Measurements from ENCODE around the gene CSTB.

The CSTB gene

GRCh38 chr21:43800124-43800523 is 24.0 kb upstream of the CSTB start:
- H3K27me3 ChIP-seq (ENCODE audit: control insufficient read depth, insufficient read depth, low read length) = no peaks in the 10 kb centered on the region
- H3K4me3 ChIP-seq (ENCODE audit: low read depth, low read length) = no peak overlapping the region
- H3K36me3 ChIP-seq (ENCODE audit: control insufficient read depth, insufficient read depth, low read length) = peaks cover 96% of the 10 kb centered on the region
- H3K4me1 ChIP-seq (ENCODE audit: control insufficient read depth, insufficient read depth, low read length) = no peaks in the 10 kb centered on the region
- H3K27ac ChIP-seq (ENCODE audit: low read depth, low read length) = no peak overlapping the region
- no peaks in the 10 kb centered on the region for H3K9me3 ChIP-seq (ENCODE audit: control insufficient read depth, insufficient read depth, low read length)
- H3K9ac ChIP-seq (ENCODE audit: low read depth, low read length) = no peak overlapping the region

GRCh38 chr21:43799301-43799840 is 23.3 kb upstream of the CSTB start:
- H3K36me3 ChIP-seq (ENCODE audit: control insufficient read depth, insufficient read depth, low read length) = peaks cover 100% of the 10 kb centered on the region
- H3K4me1 ChIP-seq (ENCODE audit: control insufficient read depth, insufficient read depth, low read length) = no peaks in the 10 kb centered on the region
- H3K9me3 ChIP-seq (ENCODE audit: control insufficient read depth, insufficient read depth, low read length) = no peaks in the 10 kb centered on the region
- H3K27ac ChIP-seq (ENCODE audit: low read depth, low read length) = no peak overlapping the region
- H3K9ac ChIP-seq (ENCODE audit: low read depth, low read length) = no peak overlapping the region
- H3K27me3 ChIP-seq (ENCODE audit: control insufficient read depth, insufficient read depth, low read length) = no peaks in the 10 kb centered on the region
- no peak overlapping the region for H3K4me3 ChIP-seq (ENCODE audit: low read depth, low read length)

- no peaks in the 10 kb centered on the region for H3K27me3 ChIP-seq (ENCODE audit: control insufficient read depth, insufficient read depth, low read length)
- no peaks in the 10 kb centered on the region for H3K4me1 ChIP-seq (ENCODE audit: control insufficient read depth, insufficient read depth, low read length)
- H3K9me3 ChIP-seq (ENCODE audit: control insufficient read depth, insufficient read depth, low read length) = no peaks in the 10 kb centered on the region
- H3K27ac ChIP-seq (ENCODE audit: low read depth, low read length) = no peak overlapping the region
- H3K4me3 ChIP-seq (ENCODE audit: low read depth, low read length) = no peak overlapping the region
- no peak overlapping the region for H3K9ac ChIP-seq (ENCODE audit: low read depth, low read length)
- peaks cover 100% of the 10 kb centered on the region for H3K36me3 ChIP-seq (ENCODE audit: control insufficient read depth, insufficient read depth, low read length)
Measured at GRCh38 chr21:43797925-43798715, 22.0 kb upstream of the CSTB start.

GRCh38 chr21:43797415-43797814 is 21.3 kb upstream of the CSTB start:
- no peak overlapping the region for H3K27ac ChIP-seq (ENCODE audit: low read depth, low read length)
- no peaks in the 10 kb centered on the region for H3K27me3 ChIP-seq (ENCODE audit: control insufficient read depth, insufficient read depth, low read length)
- H3K4me3 ChIP-seq (ENCODE audit: low read depth, low read length) = no peak overlapping the region
- H3K9me3 ChIP-seq (ENCODE audit: control insufficient read depth, insufficient read depth, low read length) = no peaks in the 10 kb centered on the region
- H3K36me3 ChIP-seq (ENCODE audit: control insufficient read depth, insufficient read depth, low read length) = peaks cover 100% of the 10 kb centered on the region
- H3K9ac ChIP-seq (ENCODE audit: low read depth, low read length) = no peak overlapping the region
- H3K4me1 ChIP-seq (ENCODE audit: control insufficient read depth, insufficient read depth, low read length) = no peaks in the 10 kb centered on the region

GRCh38 chr21:43794857-43795256 is 18.7 kb upstream of the CSTB start:
- Histone ChIP-seq H3K36me3 (ENCODE audit: control insufficient read depth, insufficient read depth, low read length) (peaks cover 90% of the 10 kb centered on the region), H3K4me3 (ENCODE audit: low read depth, low read length) (no peak overlapping the region), H3K27ac (ENCODE audit: low read depth, low read length) (no peak overlapping the region), H3K9me3 (ENCODE audit: control insufficient read depth, insufficient read depth, low read length) (no peaks in the 10 kb centered on the region), H3K27me3 (ENCODE audit: control insufficient read depth, insufficient read depth, low read length) (no peaks in the 10 kb centered on the region), H3K4me1 (ENCODE audit: control insufficient read depth, insufficient read depth, low read length) (peaks cover 6% of the 10 kb centered on the region; the same call in 1 of the 2 replicates), H3K9ac (ENCODE audit: low read depth, low read length) (no peak overlapping the region)

- Histone ChIP-seq H3K9me3 (ENCODE audit: control insufficient read depth, insufficient read depth, low read length) (no peaks in the 10 kb centered on the region), H3K27ac (ENCODE audit: low read depth, low read length) (no peak overlapping the region), H3K4me1 (ENCODE audit: control insufficient read depth, insufficient read depth, low read length) (peaks cover 6% of the 10 kb centered on the region; the same call in 1 of the 2 replicates), H3K27me3 (ENCODE audit: control insufficient read depth, insufficient read depth, low read length) (no peaks in the 10 kb centered on the region), H3K9ac (ENCODE audit: low read depth, low read length) (no peak overlapping the region), H3K36me3 (ENCODE audit: control insufficient read depth, insufficient read depth, low read length) (peaks cover 84% of the 10 kb centered on the region), H3K4me3 (ENCODE audit: low read depth, low read length) (no peak overlapping the region)
Measured at GRCh38 chr21:43794311-43794710, 18.2 kb upstream of the CSTB start.

- H3K36me3 ChIP-seq (ENCODE audit: control insufficient read depth, insufficient read depth, low read length) = peaks cover 73% of the 10 kb centered on the region
- H3K9me3 ChIP-seq (ENCODE audit: control insufficient read depth, insufficient read depth, low read length) = no peaks in the 10 kb centered on the region
Measured at GRCh38 chr21:43793243-43793642, 17.1 kb upstream of the CSTB start.

GRCh38 chr21:43792406-43792805 is 16.3 kb upstream of the CSTB start:
- Histone ChIP-seq H3K27me3 (ENCODE audit: control insufficient read depth, insufficient read depth, low read length) (no peaks in the 10 kb centered on the region), H3K4me3 (ENCODE audit: low read depth, low read length) (no peak overlapping the region), H3K27ac (ENCODE audit: low read depth, low read length) (no peak overlapping the region), H3K9me3 (ENCODE audit: control insufficient read depth, insufficient read depth, low read length) (no peaks in the 10 kb centered on the region), H3K36me3 (ENCODE audit: control insufficient read depth, insufficient read depth, low read length) (peaks cover 65% of the 10 kb centered on the region), H3K4me1 (ENCODE audit: control insufficient read depth, insufficient read depth, low read length) (peaks cover 6% of the 10 kb centered on the region; the same call in 1 of the 2 replicates), H3K9ac (ENCODE audit: low read depth, low read length) (no peak overlapping the region)

More at GRCh38 chr21:43793243-43793642, 17.1 kb upstream of the CSTB start:
- no peak overlapping the region for H3K9ac ChIP-seq (ENCODE audit: low read depth, low read length)
- H3K4me3 ChIP-seq (ENCODE audit: low read depth, low read length) = no peak overlapping the region
- H3K27me3 ChIP-seq (ENCODE audit: control insufficient read depth, insufficient read depth, low read length) = no peaks in the 10 kb centered on the region
- no peak overlapping the region for H3K27ac ChIP-seq (ENCODE audit: low read depth, low read length)
- peaks cover 6% of the 10 kb centered on the region; the same call in 1 of the 2 replicates for H3K4me1 ChIP-seq (ENCODE audit: control insufficient read depth, insufficient read depth, low read length)

- peak overlapping the region; percentile 86 for H3K9ac ChIP-seq (ENCODE audit: low read depth, low read length)
- H3K9me3 ChIP-seq (ENCODE audit: control insufficient read depth, insufficient read depth, low read length) = no peaks in the 10 kb centered on the region
- H3K27ac ChIP-seq (ENCODE audit: low read depth, low read length) = peak overlapping the region; percentile 69
- peaks cover 6% of the 10 kb centered on the region; the same call in 1 of the 2 replicates for H3K4me1 ChIP-seq (ENCODE audit: control insufficient read depth, insufficient read depth, low read length)
- H3K36me3 ChIP-seq (ENCODE audit: control insufficient read depth, insufficient read depth, low read length) = peaks cover 42% of the 10 kb centered on the region
- H3K27me3 ChIP-seq (ENCODE audit: control insufficient read depth, insufficient read depth, low read length) = no peaks in the 10 kb centered on the region
- H3K4me3 ChIP-seq (ENCODE audit: low read depth, low read length) = peak overlapping the region; percentile 98
Measured at GRCh38 chr21:43790010-43790524, 14.0 kb upstream of the CSTB start.

- H3K4me3 ChIP-seq (ENCODE audit: low read depth, low read length) = peak within 1 kb of the TSS; percentile 98
- H3K27ac ChIP-seq (ENCODE audit: low read depth, low read length) = peak within 1 kb of the TSS; percentile 84
- no peaks in the 10 kb centered on the region for H3K9me3 ChIP-seq (ENCODE audit: control insufficient read depth, insufficient read depth, low read length)
- peaks cover 35% of the 10 kb centered on the region for H3K36me3 ChIP-seq (ENCODE audit: control insufficient read depth, insufficient read depth, low read length)
- no peaks in the 10 kb centered on the region for H3K27me3 ChIP-seq (ENCODE audit: control insufficient read depth, insufficient read depth, low read length)
- H3K4me1 ChIP-seq (ENCODE audit: control insufficient read depth, insufficient read depth, low read length) = peaks cover 6% of the 10 kb centered on the region; the same call in 1 of the 2 replicates
- H3K9ac ChIP-seq (ENCODE audit: low read depth, low read length) = peak within 1 kb of the TSS; percentile 91
Measured at GRCh38 chr21:43789276-43790009, 13.3 kb upstream of the CSTB start, which contains the start of gene RRP1. Gene RRP1 (plus strand): TSS chr21:43789577. CDS start chr21:43789630, 53 bp downstream.

All from HUES48 (cell line).